Memory B cell (primary cell): ENCODE measurements around the gene SOWAHA.

Experiments
- ATAC-seq: fragments of 150-1000 bp; cut with Tn5 transposase; 2 replicates; pipeline ENCODE4 v1.10.0; 2021; ENCODE audit warnings: low read depth, mild to moderate bottlenecking, moderate library complexity
- DNase-seq, 2 donors: peaks; one replicate each; pipeline ENCODE4 v3.0.0; 2022; ENCODE audit warnings: low spot score in 2 of 2
- H3K27ac Mint-ChIP-seq: one replicate; pipeline ENCODE4 v1.8.0; 2022; ENCODE audit warnings: mild to moderate bottlenecking, moderate library complexity, mixed read lengths
- H3K27me3 Mint-ChIP-seq: one replicate; pipeline ENCODE4 v1.8.0; 2022; ENCODE audit warnings: mixed read lengths
- H3K36me3 Mint-ChIP-seq: one replicate; pipeline ENCODE4 v1.8.0; 2022; ENCODE audit warnings: mild to moderate bottlenecking, mixed read lengths
- H3K4me1 Mint-ChIP-seq: one replicate; pipeline ENCODE4 v1.8.0; 2022; ENCODE audit warnings: mixed read lengths
- H3K4me3 Mint-ChIP-seq: one replicate; pipeline ENCODE4 v1.8.0; 2022; ENCODE audit warnings: mild to moderate bottlenecking, moderate library complexity, mixed read lengths
- H3K9me3 Mint-ChIP-seq: one replicate; pipeline ENCODE4 v1.8.0; 2022; ENCODE audit warnings: mixed read lengths

SOWAHA gene

GRCh38 chr5:132773601-132774355 is 39.3 kb upstream of the SOWAHA start:
- H3K9me3 Mint-ChIP-seq: no peaks in the 10 kb centered on the region
- H3K4me1 Mint-ChIP-seq: peaks cover 8% of the 10 kb centered on the region
- no peaks in the 10 kb centered on the region for H3K36me3 Mint-ChIP-seq
- no peak for ATAC-seq
- H3K27me3 Mint-ChIP-seq: peaks cover 8% of the 10 kb centered on the region
- DNase-seq: no peak
- H3K4me3 Mint-ChIP-seq: no peak overlapping the region
- no peak overlapping the region for H3K27ac Mint-ChIP-seq

DNA sequence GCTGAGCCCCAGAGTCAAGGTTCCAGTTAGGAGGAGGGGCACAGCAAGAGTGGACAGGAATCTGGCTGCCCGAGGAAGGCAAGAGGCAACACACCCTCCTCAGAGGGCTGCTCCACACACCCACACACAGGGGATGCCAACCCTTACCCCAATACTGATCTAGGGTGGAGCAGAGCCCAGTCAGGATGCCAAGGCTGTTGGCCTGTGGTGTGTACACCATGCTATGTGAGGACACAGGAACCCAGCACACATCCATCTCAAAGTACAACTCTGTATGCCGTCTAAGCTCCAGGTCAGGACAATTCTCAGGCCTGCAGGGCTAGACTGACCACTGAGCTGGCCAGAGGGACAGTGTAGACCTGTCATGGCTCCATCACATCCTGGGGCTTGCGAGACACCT is 38.7 kb upstream of the SOWAHA start:
- no peak for DNase-seq
- no peak for ATAC-seq
- H3K27me3 Mint-ChIP-seq: peaks cover 13% of the 10 kb centered on the region
- no peaks in the 10 kb centered on the region for H3K36me3 Mint-ChIP-seq
- no peaks in the 10 kb centered on the region for H3K9me3 Mint-ChIP-seq
- peaks cover 8% of the 10 kb centered on the region for H3K4me1 Mint-ChIP-seq
- H3K4me3 Mint-ChIP-seq: no peak overlapping the region
- no peak overlapping the region for H3K27ac Mint-ChIP-seq

GRCh38 chr5:132774896-132775295 is 38.2 kb upstream of the SOWAHA start:
- DNase-seq (no peak), ATAC-seq (no peak)
- Mint-ChIP-seq H3K4me3 (no peak overlapping the region), H3K27ac (no peak overlapping the region), H3K36me3 (no peaks in the 10 kb centered on the region), H3K9me3 (no peaks in the 10 kb centered on the region), H3K27me3 (peaks cover 16% of the 10 kb centered on the region), H3K4me1 (peaks cover 8% of the 10 kb centered on the region)

- ATAC-seq (no peak), DNase-seq (no peak)
- Mint-ChIP-seq H3K4me3 (peak overlapping the region; percentile 25), H3K36me3 (no peaks in the 10 kb centered on the region), H3K27me3 (peaks cover 17% of the 10 kb centered on the region), H3K9me3 (no peaks in the 10 kb centered on the region), H3K4me1 (peaks cover 8% of the 10 kb centered on the region), H3K27ac (no peak overlapping the region)
Observed at GRCh38 chr5:132775476-132775961, 37.6 kb upstream of the SOWAHA start.

DNA sequence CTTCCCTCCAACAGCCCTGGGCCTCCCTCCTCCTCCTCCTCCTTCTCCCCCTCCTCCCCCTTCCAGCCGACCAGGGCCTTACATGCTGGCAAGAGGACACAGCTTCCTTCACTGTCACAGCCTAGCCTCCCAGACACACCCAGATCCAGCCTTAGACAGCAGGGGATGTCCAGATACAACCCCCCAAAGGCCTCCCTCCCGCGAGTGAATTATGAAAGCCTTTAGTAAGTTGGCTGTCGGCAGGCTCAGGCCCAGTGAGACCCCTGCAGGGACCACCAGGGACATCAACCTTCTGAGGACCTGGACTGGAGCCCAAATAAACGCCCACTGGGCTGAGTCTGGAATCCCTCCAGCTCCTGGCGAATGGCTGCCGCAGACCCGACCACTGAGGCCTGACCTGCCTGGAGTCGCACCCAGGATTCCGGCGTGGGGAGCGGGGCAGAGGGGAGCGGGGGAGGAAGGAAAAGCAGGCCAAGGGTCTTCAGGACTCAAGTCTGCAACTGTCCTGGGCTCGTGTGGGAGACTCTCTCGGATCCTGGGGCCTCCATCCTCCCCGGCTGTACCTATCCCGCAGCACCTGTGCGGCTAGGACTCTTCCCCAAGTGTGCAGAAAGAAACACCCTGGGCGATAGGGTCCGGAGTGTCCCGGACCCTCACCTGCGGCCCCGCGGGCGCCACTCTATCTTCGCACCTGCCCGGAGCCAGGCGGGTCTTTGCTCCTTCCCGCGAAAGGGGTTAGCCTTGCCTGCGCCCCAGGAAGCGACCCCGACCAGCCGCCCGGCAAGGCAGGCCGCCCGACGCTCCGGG is 36.8 kb upstream of the SOWAHA start:
- Mint-ChIP-seq H3K4me1 (peaks cover 8% of the 10 kb centered on the region), H3K27ac (no peak overlapping the region), H3K4me3 (peak overlapping the region; percentile 59), H3K27me3 (peaks cover 17% of the 10 kb centered on the region), H3K9me3 (no peaks in the 10 kb centered on the region), H3K36me3 (no peaks in the 10 kb centered on the region)
- DNase-seq (peak; percentile 5 to 40), ATAC-seq (peak; percentile 28)

DNA sequence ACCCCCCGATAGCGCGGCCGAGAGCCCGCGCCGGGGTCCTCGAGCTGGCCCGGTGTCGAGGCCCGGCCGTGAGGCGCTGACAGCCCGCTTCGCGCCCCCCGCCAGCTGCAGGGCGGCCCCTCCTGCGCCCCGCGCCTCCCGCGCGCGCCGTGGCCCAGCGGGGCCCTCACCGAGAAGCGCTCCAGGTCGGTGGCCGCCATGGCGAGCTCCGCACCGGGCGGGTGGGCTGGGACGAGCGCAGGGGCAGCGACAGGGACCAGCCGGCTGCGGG is 36.2 kb upstream of the SOWAHA start:
- Mint-ChIP-seq H3K27me3 (peaks cover 19% of the 10 kb centered on the region), H3K27ac (no peak overlapping the region), H3K4me1 (peaks cover 8% of the 10 kb centered on the region), H3K36me3 (no peaks in the 10 kb centered on the region), H3K9me3 (no peaks in the 10 kb centered on the region), H3K4me3 (no peak overlapping the region)
- ATAC-seq: no peak
- DNase-seq: no peak

- Mint-ChIP-seq H3K27ac (no peak within 1 kb of the TSS), H3K4me3 (peak within 1 kb of the TSS; percentile 84), H3K36me3 (no peaks in the 10 kb centered on the region), H3K4me1 (peaks cover 8% of the 10 kb centered on the region), H3K27me3 (peaks cover 23% of the 10 kb centered on the region), H3K9me3 (no peaks in the 10 kb centered on the region)
- DNase-seq (peak; percentile 26 to 54), ATAC-seq (peak; percentile 85)
Observed at GRCh38 chr5:132777209-132778069, 35.7 kb upstream of the SOWAHA start, which contains the start of gene SEPTIN8. SEPTIN8 (minus strand) TSS chr5:132777239; CDS start chr5:132777137, 102 bp downstream.

DNA sequence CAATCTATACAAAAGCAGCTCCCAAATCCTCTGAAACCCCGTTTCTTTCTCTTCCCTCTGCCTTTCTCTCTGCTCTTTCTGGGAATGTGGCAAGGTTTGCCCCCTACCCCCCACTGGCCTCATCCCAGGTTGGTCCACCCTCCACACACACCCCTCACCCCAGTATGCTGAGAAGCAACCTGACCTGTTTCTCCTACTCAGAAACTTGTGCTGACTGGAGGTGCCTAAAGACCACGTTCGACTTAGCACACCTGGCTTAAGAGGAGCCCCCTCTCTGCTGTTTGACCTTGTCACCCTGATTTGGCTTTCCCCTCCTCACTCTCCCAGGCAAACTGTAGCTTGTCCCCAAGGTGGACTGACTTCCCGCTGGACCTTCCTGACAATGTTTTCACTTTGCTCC is 35.0 kb upstream of the SOWAHA start:
- no peak overlapping the region for H3K27ac Mint-ChIP-seq
- peak in 1 of 2 donors; percentile 3 for DNase-seq

DNA sequence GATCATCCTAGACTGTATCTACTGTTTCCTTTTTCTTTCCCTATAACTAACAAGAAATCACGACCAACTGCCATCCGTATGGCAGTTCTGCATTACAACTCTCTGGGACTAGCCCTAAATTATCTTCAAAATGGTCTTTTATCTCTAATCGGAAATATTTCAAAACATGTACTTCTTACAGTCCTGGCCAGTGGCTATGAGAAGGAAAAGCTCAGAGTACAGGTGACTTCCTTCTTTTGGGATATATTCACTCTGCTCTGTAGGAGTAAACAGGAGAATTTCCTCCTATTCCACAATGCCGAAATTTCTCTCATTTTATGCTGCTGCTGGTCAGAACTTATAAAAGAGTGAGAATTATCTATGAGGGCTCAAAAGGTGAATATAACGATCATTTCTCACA is 34.2 kb upstream of the SOWAHA start:
- peaks cover 8% of the 10 kb centered on the region for H3K4me1 Mint-ChIP-seq
- H3K27ac Mint-ChIP-seq: peak overlapping the region; percentile 18
- H3K4me3 Mint-ChIP-seq: no peak overlapping the region
- ATAC-seq (no peak), DNase-seq (no peak)
- peaks cover 26% of the 10 kb centered on the region for H3K27me3 Mint-ChIP-seq
- no peaks in the 10 kb centered on the region for H3K36me3 Mint-ChIP-seq
- H3K9me3 Mint-ChIP-seq: no peaks in the 10 kb centered on the region

More for the DNA sequence above, 35.0 kb upstream of the SOWAHA start:
- no peaks in the 10 kb centered on the region for H3K36me3 Mint-ChIP-seq
- peaks cover 26% of the 10 kb centered on the region for H3K27me3 Mint-ChIP-seq
- no peak for ATAC-seq
- H3K4me1 Mint-ChIP-seq: peaks cover 8% of the 10 kb centered on the region
- H3K9me3 Mint-ChIP-seq: no peaks in the 10 kb centered on the region
- peak overlapping the region; percentile 84 for H3K4me3 Mint-ChIP-seq

DNA sequence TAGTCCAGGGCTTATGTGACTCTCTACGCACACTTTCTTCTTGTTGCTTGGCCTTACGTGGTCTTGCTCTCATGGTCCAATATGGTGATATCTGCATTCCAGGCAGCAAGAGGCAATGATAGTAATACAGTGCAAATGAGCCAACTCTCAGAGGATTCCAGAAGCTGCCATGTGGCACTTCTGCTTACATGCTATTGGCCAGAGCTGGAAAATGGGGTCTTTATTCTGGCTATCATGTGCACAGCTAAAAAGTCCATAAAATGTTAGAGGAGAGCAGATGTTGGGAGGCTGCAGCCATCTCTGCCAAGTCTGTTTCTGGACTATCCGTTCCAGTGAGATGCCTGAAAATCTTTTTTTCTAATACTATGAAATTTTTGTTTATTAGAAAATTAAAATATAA is 33.1 kb upstream of the SOWAHA start:
- no peaks in the 10 kb centered on the region for H3K9me3 Mint-ChIP-seq
- H3K4me1 Mint-ChIP-seq: peaks cover 8% of the 10 kb centered on the region
- DNase-seq: no peak
- H3K27me3 Mint-ChIP-seq: peaks cover 27% of the 10 kb centered on the region
- no peaks in the 10 kb centered on the region for H3K36me3 Mint-ChIP-seq
- no peak for ATAC-seq
- H3K27ac Mint-ChIP-seq: no peak overlapping the region
- H3K4me3 Mint-ChIP-seq: no peak overlapping the region

DNA sequence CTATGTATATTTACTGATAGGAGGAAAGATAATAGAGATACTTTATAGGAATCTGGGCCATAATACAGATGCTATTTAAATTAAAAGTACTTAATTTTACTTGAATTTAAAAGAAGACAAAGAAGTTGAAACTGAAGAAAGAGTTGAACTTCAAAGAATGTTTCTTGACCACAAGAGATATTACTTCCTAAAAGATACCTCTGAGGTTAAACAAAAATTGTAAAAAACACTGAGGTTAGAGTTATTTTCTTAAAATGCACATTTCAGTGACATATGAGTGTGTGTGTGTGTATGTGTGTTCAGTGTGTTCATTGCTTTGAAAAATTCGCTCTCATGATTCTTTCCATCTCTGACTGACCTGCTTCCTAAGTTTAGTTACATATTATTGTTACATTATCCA is 32.5 kb upstream of the SOWAHA start:
- Mint-ChIP-seq H3K4me1 (peaks cover 11% of the 10 kb centered on the region), H3K36me3 (no peaks in the 10 kb centered on the region), H3K27me3 (peaks cover 30% of the 10 kb centered on the region), H3K27ac (no peak overlapping the region), H3K4me3 (no peak overlapping the region), H3K9me3 (no peaks in the 10 kb centered on the region)
- DNase-seq (no peak), ATAC-seq (no peak)

DNA sequence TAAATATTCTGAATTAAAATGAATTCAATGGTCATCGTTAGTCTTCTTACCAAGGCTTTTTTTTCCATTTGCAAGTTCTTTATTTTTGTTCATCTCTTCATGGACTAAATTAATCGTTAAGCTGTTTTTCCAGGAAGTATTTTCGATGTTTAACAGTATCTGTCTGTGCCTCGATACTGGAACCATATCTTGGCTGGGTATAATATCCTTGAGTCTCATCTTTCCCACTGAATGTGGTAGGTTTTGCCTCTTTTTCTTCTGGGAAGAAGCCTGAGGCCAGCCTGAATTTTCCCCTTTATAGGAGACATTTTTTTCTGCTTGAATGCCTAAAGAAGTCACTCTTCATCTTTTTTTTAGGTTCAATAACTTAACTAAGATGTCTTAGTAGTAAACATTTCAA is 32.1 kb upstream of the SOWAHA start:
- Mint-ChIP-seq H3K9me3 (no peaks in the 10 kb centered on the region), H3K4me3 (no peak overlapping the region), H3K36me3 (no peaks in the 10 kb centered on the region), H3K4me1 (peaks cover 11% of the 10 kb centered on the region), H3K27ac (no peak overlapping the region), H3K27me3 (peaks cover 33% of the 10 kb centered on the region)
- ATAC-seq (no peak), DNase-seq (no peak)

DNA sequence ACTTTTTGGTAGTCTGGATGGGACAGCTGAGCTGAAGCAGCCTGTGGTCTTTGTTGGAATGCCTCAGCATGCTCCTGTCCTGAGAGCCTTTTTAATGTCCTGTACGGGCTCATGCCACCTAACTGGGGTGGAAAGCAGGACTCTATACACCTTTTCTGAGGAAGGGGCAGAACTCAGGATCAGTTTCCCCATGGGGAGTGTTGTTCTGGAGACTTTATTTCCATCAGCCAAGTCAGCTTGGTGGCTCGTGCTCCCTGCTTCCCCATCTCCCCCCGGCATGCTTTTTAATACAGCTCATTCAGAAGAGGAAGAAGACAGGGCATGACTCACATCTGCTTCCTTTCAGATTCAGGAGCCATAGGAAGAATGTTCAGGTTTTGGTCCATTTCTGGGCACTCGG is 31.0 kb upstream of the SOWAHA start:
- Mint-ChIP-seq H3K4me3 (no peak overlapping the region), H3K27me3 (peaks cover 37% of the 10 kb centered on the region), H3K36me3 (no peaks in the 10 kb centered on the region), H3K9me3 (no peaks in the 10 kb centered on the region), H3K27ac (no peak overlapping the region), H3K4me1 (peaks cover 11% of the 10 kb centered on the region)
- DNase-seq: no peak
- ATAC-seq: no peak

DNA sequence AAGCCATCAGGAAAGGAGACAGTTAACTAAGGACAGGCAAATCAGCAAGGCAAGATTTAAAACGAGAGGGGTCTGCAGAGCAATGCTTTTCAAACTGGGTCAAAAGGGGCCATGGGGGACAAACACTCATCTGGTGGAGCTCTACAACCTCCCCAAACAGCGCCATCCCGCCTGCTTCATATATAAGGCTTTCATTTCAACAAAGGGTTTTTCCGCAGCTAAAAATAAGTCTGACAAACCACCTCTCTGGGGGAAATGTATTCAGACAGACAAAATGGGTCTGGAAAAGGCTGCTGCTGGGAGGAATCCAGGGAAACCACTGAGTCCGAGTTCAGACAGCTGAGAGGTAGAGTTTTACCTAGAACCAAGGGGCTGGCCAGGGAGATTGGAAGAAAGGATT is 27.7 kb upstream of the SOWAHA start:
- H3K9me3 Mint-ChIP-seq: no peaks in the 10 kb centered on the region
- DNase-seq: no peak

More for the DNA sequence above, 27.7 kb upstream of the SOWAHA start:
- Mint-ChIP-seq H3K27ac (no peak overlapping the region), H3K27me3 (peaks cover 22% of the 10 kb centered on the region), H3K4me3 (no peak overlapping the region), H3K4me1 (peaks cover 3% of the 10 kb centered on the region), H3K36me3 (peaks cover under 1% of the 10 kb centered on the region)
- no peak for ATAC-seq
